ENCODE measurements around the gene EXOC3L2. TPM values are rescaled to one million over a fixed set of nuclear protein-coding genes. Genes with fewer than 3 reads are reported as not detected.
A peak's percentile ranks its signal among the peaks of the same experiment; 100 is the strongest.

The EXOC3L2 gene
- total and polyA plus RNA-seq, 2 of the 8 experiments (the other 6 are each of a cell fraction or from before 2014, with no cell fraction given): 1.4 to 1.6 TPM

- Histone ChIP-seq H3K79me1 (ENCODE audit: low read depth, low read length) (no peaks in the 10 kb centered on the region), H3K4ac (replicated peaks; ENCODE audit: insufficient read length, low read depth, low read length) (no peak overlapping the region), H3K27ac (ENCODE audit: low read depth, low read length) (no peak overlapping the region), H3K23me2 (ENCODE audit: low read depth, low read length) (peaks cover 17% of the 10 kb centered on the region; the same call in 1 of the 2 replicates), H2AFZ (ENCODE audit: low read length) (no peak overlapping the region), H3K18ac (ENCODE audit: extremely low read depth, low read length) (peak overlapping the region; percentile 78), H3K79me2 (ENCODE audit: control insufficient read depth in 1 of 2, insufficient read depth in 2 of 2, low read length in 2 of 2) (no peaks in the 10 kb centered on the region), H4K5ac (ENCODE audit: insufficient read length, low read depth, low read length) (no peak overlapping the region), H2BK20ac (ENCODE audit: low read length) (no peak overlapping the region), H3K9me3 (ENCODE audit: insufficient read depth in 2 of 2, low read depth in 1 of 2, low read length in 1 of 2) (no peaks in the 10 kb centered on the region; a peak in 1 of 4 replicates), H3K23ac (ENCODE audit: insufficient read length) (no peak overlapping the region), H2BK5ac (ENCODE audit: low read depth, low read length) (no peak overlapping the region; the same call in 1 of the 2 replicates), H2BK120ac (replicated peaks; ENCODE audit: low read depth, low read length) (peak overlapping the region; percentile 18), H3K4me2 (ENCODE audit: insufficient read depth in 1 of 2, low read depth in 2 of 2, low read length in 2 of 2) (peak overlapping the region; percentile 73 to 78), H4K20me1 (replicated peaks in 1 of 2; ENCODE audit: control insufficient read depth in 1 of 2, insufficient read depth in 2 of 2, low read length in 2 of 2) (no peaks in the 10 kb centered on the region), H3K4me1 (replicated peaks in 1 of 4; ENCODE audit: control insufficient read depth in 3 of 4, insufficient read depth in 4 of 4, low read length in 3 of 4) (peaks cover 0 to 16% (median 10%) of the 10 kb centered on the region in 4 experiments; a peak in 5 of 7 replicates), H3K27me3 (replicated peaks in 1 of 4; ENCODE audit: control insufficient read depth in 3 of 4, extremely low read depth in 1 of 4, insufficient read depth in 3 of 4, low read length in 3 of 4) (peaks cover 14 to 44% (median 36%) of the 10 kb centered on the region in 4 experiments), H4K8ac (ENCODE audit: extremely low read depth, insufficient read depth, low read length) (peak overlapping the region; percentile 62), H2BK15ac (ENCODE audit: low read length) (peak overlapping the region; percentile 25; the same call in 1 of the 2 replicates), H3K4me3 (ENCODE audit: extremely low read depth in 1 of 4, insufficient read depth in 2 of 4, low read depth in 3 of 4, low read length in 4 of 4) (peak overlapping the region; percentile 15 to 63 (median 40); a peak in 7 of 8 replicates), H2BK12ac (ENCODE audit: low read depth, low read length) (peak overlapping the region; percentile 81; the same call in 1 of the 2 replicates), H2AK5ac (ENCODE audit: low read depth, low read length) (no peak overlapping the region), H4K91ac (replicated peaks; ENCODE audit: insufficient read length, low read length) (no peak overlapping the region), H3K14ac (ENCODE audit: insufficient read length) (no peak overlapping the region), H3K56ac (replicated peaks; ENCODE audit: insufficient read length, low read depth, low read length) (no peak overlapping the region), H3K36me3 (ENCODE audit: control insufficient read depth in 2 of 4, insufficient read depth in 4 of 4, low read length in 3 of 4) (no peaks in the 10 kb centered on the region; a peak in 1 of 8 replicates), H3K9ac (replicated peaks in 1 of 4; ENCODE audit: extremely low read depth in 1 of 4, low read depth in 3 of 4, low read length in 3 of 4) (no peak overlapping the region; a peak in 1 of 7 replicates)
- 9% methylated on average over 35 of the region's 35 CpGs; no CpG with 5 or more reads in 1 of the 2 experiments for WGBS, 2 experiments (ENCODE audit: extremely low coverage in 1 of 2, insufficient coverage in 1 of 2, insufficient read length in 1 of 2, insufficient replicate concordance in 2 of 2, low coverage in 1 of 2, low lambda C conversion rate in 2 of 2, missing lambda C conversion rate in 1 of 2)
- ChIA-PET POLR2A (ENCODE audit: partially characterized antibody) (interaction anchor here (1.8 kb wide), 1 partner anchor 22 kb away, joined by 8 read pairs; no protein-coding TSS in a partner anchor), CTCF (ENCODE audit: partially characterized antibody) (interaction anchor here (1.2 to 3.5 kb wide), 5 partner anchors 8 to 82 kb away, joined by 3 to 17 read pairs (median 4); no protein-coding TSS in a partner anchor)
- FAIRE-seq (no peak), DNase-seq (ENCODE audit: low read depth in 1 of 2, low spot score in 2 of 2) (peak in 1 of 2 experiments; percentile 72)
- TF ChIP-seq USF2 (IDR thresholded peaks at IDR 0.05; ENCODE audit: low read length) (peak; percentile 19; the same call in 1 of the 2 replicates), RNF2 (IDR thresholded peaks at IDR 0.05; ENCODE audit: borderline replicate concordance, low read depth, low read length, missing control alignments, poor library complexity, severe bottlenecking) (peak; percentile 61), GTF2F1 (IDR thresholded peaks at IDR 0.05; ENCODE audit: borderline replicate concordance, low read depth, low read length) (no peak), SIX5 (IDR thresholded peaks at IDR 0.05; ENCODE audit: low read depth, low read length) (no peak), KDM4A (IDR thresholded peaks at IDR 0.05; ENCODE audit: low read depth, low read length, severe bottlenecking) (peak; percentile 90), SRF (IDR thresholded peaks at IDR 0.05; ENCODE audit: low read depth, low read length) (no peak), GABPA (IDR thresholded peaks at IDR 0.05; ENCODE audit: borderline replicate concordance, insufficient read depth, low read length) (peak; percentile 24; the same call in 1 of the 2 replicates), NRF1 (IDR thresholded peaks at IDR 0.05; ENCODE audit: low read depth, low read length) (no peak)
Measured at GRCh38 chr19:45215391-45216191, 29.6 kb downstream of the EXOC3L2 start.

Data from H1 (cell line).